Measurements from ENCODE around the gene POR. TPM values are rescaled to one million over a fixed set of nuclear protein-coding genes. Genes with fewer than 3 reads are reported as not detected.

Gene POR
- total RNA-seq, 1 experiment from 2014 or later: 168 TPM

- TF ChIP-seq TCF7L2 (IDR thresholded peaks at IDR 0.05; ENCODE audit: low read depth, low read length): no peak
- no peak for TF ChIP-seq POLR2AphosphoS5 (IDR thresholded peaks at IDR 0.05; ENCODE audit: low read depth, low read length)
- no peak for TF ChIP-seq CTCF (IDR thresholded peaks at IDR 0.05)
- Histone ChIP-seq H3K36me3 (ENCODE audit: control insufficient read depth, insufficient read depth, low read length) (no peaks in the 10 kb centered on the region), H3K9me3 (ENCODE audit: control insufficient read depth, insufficient read depth, low read depth, low read length) (no peaks in the 10 kb centered on the region), H3K27me3 (ENCODE audit: control insufficient read depth, insufficient read depth, low read length) (no peaks in the 10 kb centered on the region), H3K4me1 (ENCODE audit: control insufficient read depth, insufficient read depth, low read length) (no peaks in the 10 kb centered on the region), H3K27ac (ENCODE audit: low read length) (no peak overlapping the region), H3K4me3 (ENCODE audit: low read depth in 2 of 2, low read length in 2 of 2) (no peak overlapping the region)
- ChIA-PET POLR2A (no interaction called here), CTCF (no interaction called here)
- in situ Hi-C loops (cut with HindIII; ENCODE audit: low pct_unique_long_range_greater_than_20kb, low sequenced_read_pairs) (no loop called here), intact Hi-C loops (cut with micrococcal nuclease; ENCODE audit: unreplicated experiment) (no loop called here)
- BruUV-seq (replicated peaks): no TSS peak
- ATAC-seq (no peak), DNase-seq (ENCODE audit: low read depth, low spot score) (no peak)
Measured at GRCh38 chr7:75968561-75969001, 53.6 kb downstream of the POR start.

- ChIA-PET POLR2A (no interaction called here), CTCF (no interaction called here)
- TF ChIP-seq SIN3A (IDR thresholded peaks at IDR 0.05; ENCODE audit: borderline replicate concordance, insufficient read depth, low read depth, low read length) (no peak), CTCF (IDR thresholded peaks at IDR 0.05) (no peak), POLR2AphosphoS5 (IDR thresholded peaks at IDR 0.05; ENCODE audit: low read depth, low read length) (no peak), TCF7L2 (IDR thresholded peaks at IDR 0.05; ENCODE audit: low read depth, low read length) (no peak), REST (IDR thresholded peaks at IDR 0.05; ENCODE audit: insufficient read depth in 1 of 2, low read depth in 2 of 2, low read length in 1 of 2) (no peak)
Measured at GRCh38 chr7:75969182-75969581, 54.2 kb downstream of the POR start.

More at GRCh38 chr7:75969182-75969581, 54.2 kb downstream of the POR start:
- intact Hi-C loops (cut with micrococcal nuclease; ENCODE audit: unreplicated experiment) (no loop called here), in situ Hi-C loops (cut with HindIII; ENCODE audit: low pct_unique_long_range_greater_than_20kb, low sequenced_read_pairs) (no loop called here)
- H3K4me1 ChIP-seq (ENCODE audit: control insufficient read depth, insufficient read depth, low read length): no peaks in the 10 kb centered on the region
- ATAC-seq (no peak), DNase-seq (ENCODE audit: low read depth, low spot score) (no peak)
- H3K27me3 ChIP-seq (ENCODE audit: control insufficient read depth, insufficient read depth, low read length): no peaks in the 10 kb centered on the region
- H3K36me3 ChIP-seq (ENCODE audit: control insufficient read depth, insufficient read depth, low read length): no peaks in the 10 kb centered on the region
- no TSS peak for BruUV-seq (replicated peaks)
- H3K4me3 ChIP-seq (ENCODE audit: low read depth in 2 of 2, low read length in 2 of 2): no peak overlapping the region
- H3K9me3 ChIP-seq (ENCODE audit: control insufficient read depth, insufficient read depth, low read depth, low read length): no peaks in the 10 kb centered on the region
- no peak overlapping the region for H3K27ac ChIP-seq (ENCODE audit: low read length)

Data from Panc1 (cell line).